Ecto neural progenitor cell (in vitro differentiated cells): ENCODE measurements around the gene WDR1.

Experiments used
- DNase-seq: peaks from one replicate; pipeline ENCODE4 v3.0.0-alpha.2; 2018; ENCODE audit warnings: low spot score

Gene WDR1

DNA sequence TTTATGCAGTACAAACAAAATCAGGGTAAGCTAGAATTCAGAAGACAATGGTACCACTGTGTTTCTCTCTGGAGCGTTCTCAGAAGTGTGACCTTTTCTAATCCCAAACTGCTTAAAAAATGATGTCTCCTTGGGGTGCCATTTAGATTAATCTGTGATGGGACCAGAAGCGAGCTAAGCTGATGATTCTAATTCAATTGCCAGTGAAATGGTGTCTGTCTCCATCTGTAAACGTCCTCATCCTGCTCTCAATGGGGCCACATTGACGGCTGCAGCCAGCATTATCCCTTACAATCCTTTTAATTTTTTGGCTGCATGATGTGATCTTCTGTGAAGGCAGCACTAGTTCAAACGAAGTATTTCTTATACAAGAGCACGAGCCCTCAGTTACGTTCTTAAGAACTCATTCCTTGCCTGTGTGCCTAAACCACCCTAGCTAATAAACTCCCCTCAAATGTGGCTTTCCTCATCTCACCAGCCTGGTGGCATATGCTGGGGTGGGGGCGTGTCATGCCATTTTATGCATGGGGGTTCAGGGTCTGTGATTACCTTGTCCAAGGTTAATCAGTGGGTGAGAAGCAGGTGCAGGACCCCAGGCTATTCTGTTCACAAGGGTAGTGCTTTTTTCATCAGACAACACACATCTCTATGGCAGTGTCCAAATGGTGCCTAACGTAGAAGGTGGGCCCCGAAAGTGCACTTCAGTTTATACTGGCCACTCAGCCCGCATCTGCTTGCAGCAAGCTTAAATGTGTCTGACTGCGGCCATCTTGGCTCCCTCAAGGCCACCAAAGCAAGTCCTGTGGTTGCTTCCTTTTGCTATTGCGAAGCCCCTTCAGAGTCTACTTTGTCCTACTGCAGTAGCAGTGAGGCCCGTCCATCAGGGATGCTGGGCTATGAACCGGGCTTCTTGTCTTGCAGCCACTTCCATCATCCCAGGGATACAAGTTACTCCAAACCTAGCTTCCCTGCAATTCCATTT is 49.6 kb downstream of the WDR1 start:
- peak; percentile 32 for DNase-seq

DNA sequence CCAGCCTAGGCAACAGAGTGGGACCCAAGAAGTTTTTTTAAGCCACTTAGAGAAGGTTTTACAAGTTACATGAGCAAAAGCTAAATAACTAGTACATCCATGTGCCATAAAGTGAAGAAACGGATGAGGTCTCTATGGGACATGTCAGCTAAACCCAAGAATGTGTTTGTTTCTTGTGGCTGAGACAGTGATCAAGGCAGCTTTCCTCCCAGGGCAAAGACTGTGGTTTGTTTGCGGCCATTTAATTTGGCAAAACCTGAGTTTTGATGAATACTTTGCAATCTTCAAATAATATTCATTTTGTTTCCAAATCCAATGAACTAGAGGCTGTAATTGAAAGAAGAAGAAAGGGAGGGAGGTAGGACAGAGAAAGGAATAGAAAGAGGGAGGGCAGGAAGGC is 50.4 kb downstream of the WDR1 start:
- no peak for DNase-seq

DNA sequence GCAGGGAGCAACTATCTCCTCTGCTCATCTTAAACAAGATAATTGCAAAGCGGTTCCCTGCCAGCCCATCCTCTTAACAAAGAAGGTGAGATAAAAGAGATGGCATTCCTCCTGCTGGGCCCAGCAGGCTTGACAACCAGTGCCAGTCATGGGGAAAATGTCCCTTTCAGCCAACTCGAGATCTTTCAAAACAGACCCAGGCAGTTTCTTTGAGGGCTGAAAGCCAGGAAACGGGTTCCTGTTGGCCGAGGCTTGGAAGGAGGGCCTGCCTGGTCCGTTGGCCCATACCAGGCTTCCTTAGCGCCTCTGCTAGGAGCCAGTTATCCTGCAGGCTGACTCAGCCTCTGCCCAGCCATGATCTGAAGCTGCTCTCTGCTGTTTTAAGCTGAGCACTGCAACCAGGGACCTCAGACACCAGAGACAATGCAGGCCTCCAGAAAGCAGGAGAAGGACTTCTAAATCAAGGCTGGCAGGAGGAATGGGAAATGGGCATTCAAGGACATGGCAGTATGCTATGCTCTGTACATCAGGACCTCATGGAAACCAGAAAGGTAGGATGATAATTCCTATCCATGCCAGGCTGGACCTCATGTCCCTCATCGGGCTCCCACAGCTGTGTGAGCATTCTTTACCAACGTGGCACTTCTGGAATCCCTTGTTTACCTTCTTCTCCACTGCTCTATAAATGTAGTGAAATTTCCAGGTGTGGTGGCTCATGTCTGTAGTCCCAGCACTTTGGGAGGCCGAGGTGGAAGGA is 52.9 kb downstream of the WDR1 start:
- peak; percentile 68 for DNase-seq

DNA sequence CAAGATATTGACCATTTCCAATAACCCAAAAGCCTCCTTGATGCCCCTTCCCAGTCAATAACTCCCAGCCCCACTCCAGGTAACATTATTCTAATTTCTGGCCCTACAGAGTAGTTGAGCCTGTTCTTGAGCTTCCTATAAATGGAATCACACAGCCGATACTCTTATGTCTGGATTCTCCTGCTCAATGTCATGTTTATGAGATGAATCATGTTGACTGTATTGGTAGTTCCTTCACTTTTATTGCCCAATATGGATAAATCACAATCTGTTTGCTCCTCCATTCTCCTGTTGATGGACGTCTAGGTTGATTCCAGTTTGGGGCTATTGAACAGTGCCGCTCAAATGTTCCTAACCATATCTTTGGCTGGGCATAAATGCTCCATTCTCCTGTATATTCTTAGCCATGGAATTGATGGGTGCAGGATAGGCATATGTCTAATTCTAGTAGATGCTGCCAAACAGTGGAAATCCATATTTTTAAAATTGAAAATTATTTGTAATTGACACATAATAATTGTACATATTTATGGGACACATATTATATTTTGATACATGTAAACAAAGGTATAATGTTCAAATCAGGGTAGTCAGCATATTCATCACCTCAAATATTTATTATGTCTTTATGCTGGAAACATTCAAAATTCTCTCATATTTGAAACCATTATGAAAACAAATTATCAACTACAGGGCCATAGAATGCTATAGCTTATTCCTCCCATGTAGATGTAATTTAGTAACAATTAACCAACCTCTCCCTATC is 54.8 kb downstream of the WDR1 start:
- no peak for DNase-seq

DNA sequence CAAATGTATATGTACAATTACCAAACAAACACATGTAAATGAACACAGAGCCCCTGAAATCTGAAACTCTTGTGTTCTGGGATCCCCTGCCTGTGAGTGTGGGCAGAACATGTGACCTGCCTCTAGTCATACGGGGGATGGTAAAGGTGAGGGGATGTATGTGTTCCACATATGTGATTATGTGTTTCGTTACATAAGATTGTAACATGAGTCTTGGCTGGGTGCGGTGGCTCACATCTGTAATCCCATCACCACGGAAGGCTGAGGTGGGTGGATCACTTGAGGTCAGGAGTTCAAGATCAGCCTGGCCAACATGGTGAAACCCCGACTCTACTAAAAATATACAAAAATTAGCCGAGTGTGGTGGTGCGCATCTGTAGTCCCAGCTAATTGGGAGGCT is 58.2 kb downstream of the WDR1 start:
- DNase-seq, result peak; percentile 12

DNA sequence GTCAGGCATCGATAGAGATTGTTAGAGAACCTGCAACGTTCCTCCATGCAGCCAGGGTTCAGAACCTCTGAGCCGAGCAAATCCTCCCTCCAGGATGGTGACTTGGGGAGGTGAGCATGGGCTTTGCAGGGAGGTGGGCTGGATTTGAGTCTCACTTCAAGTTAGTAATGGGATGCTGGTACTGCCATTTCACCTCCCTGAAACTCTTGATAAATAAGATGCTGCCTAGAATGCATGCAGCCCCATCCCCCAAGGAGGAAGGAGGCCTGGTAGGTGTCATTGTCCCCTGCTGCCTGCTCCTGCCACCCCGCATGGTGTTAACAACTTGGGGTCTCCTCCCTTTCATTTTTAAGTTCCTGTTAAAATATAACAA is 59.6 kb downstream of the WDR1 start:
- no peak for DNase-seq

DNA sequence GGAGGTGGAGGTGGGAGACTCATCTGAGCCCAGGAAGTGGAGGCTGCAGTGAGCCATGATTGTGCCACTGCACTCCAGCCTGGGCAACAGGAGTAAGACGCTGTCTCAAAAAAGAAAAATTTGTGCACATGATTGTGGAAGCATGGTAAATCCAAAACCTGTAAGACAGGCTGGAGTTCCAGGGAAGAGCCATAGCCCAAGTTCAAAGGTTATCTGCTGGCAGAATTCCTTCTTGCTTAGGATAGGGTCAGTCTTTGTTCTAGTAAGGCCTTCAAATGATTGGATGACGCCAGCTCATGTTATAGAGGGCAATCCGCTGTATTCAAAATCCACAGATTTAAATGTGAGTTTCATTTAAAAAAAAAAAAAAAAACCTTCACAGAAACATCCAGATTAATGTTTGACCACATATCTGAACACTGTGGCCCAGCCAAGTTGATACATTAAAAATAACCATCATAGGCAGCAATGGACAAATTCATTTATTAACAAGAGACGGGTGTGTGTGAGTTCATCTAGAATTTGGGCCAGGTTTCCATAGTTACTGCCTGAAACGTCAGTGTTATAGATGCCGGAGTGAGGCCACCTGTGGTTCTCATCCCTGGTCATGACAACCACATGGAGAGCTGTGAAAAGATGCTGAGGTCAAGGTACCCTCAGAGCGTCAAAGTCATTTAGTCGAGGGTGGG is 60.1 kb downstream of the WDR1 start:
- DNase-seq, result peak; percentile 8

DNA sequence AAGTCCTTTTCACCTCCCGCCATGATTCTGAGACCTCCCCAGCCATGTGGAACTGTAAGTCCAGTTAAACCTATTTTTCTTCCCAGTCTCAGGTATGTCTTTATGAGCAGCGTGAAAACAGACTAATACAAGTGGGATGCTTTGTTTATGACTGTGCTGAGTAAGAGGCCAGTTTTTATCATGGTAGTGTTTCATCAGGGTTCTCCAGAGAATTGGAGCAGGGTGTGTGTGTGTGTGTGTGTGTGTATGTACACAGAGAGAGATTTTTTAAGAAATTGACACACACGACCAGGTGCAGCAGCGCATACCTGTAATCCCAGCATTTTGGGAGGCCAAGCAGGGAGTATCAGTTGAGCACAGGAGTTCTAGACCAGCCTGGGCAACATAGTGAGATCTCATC is 60.7 kb downstream of the WDR1 start:
- peak; percentile 13 for DNase-seq

DNA sequence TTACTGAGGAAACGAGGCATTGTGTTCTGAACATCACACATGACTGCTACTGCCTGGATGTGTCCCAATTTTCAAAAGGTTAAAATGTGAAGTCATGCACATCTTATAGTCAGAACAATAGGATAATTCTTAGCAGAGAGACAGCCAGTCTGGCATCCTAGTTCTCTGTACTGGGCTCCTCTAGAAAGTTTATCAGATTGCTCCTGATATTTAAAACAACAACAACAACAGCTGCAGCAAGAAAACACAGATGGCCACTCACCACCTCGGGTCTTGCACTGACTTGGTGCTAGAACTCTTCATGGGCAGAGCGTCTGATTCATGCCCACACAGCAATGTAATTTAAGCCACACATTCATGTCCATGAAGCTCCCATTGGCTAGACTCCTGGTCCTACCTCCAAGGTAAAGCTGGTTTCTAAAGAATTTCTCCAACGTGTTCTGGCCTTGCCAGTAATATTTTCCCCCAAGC is 62.0 kb downstream of the WDR1 start:
- DNase-seq, result peak; percentile 12

DNA sequence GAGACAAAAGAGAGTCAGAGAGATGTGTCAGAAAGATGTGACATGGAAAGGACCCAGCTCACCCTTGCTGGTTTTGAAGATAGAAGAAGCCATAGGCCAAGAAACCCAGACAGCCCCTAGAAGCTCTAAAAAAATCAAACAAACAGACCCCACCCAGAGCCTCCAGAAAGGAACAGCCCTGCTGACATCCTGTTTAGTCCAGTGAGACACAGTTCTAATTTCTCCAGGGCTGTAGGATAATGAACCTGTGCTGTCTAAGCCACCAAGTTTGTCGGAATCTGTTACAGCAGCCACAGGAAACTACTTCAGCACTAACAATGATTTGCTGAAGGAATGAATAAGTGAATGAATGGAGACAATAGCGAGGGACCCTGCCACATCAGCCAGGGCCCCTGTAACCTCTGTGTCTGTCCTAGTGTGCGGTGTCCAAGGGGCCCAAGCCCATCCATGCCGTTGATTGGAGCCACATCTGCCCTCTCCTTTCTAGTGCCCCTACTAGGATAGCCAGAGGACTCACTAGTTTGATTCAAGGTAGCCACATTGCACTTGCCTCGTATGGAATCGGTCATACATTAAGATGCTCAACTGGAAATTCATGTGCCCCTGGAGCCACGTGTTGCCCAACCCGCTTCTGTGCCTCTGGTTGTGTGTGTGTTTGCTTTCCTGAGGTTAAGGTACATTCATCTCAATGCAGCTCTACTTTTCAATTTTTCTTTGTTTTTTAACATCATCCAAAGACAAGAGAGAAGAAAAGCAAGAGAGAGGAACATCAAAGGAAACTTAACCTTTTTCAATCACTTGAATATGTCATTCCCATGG is 62.8 kb downstream of the WDR1 start:
- peak; percentile 23 for DNase-seq

DNA sequence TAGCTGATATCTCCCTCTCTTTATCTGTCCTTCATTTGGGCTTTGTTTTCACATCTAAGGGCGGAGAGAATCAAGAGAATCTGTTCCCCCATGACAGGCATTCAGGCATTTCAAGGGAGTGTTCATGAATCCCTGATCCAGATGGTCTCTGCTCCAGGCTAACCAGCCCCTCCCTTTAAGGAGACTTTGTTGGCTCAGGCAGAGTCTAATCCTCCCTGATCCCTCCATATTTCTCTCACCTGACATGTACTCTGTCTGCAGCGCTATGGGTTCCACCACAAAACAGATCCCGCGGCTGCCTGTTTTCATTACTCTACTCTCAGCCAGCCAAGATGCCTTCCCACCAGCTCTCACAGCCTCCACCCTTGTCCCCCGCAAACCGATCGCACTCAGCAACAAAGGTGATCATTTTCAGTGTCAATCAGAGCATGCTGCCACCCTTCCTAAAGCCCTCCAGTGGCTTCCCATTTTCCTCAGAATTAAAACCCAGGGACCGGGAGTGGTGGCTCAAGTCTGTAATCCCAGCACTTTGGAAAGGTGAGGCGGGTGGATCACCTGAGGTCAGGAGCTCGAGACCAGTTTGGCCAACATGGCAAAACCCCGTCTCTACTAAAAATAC is 65.0 kb downstream of the WDR1 start:
- DNase-seq, result peak; percentile 28

DNA sequence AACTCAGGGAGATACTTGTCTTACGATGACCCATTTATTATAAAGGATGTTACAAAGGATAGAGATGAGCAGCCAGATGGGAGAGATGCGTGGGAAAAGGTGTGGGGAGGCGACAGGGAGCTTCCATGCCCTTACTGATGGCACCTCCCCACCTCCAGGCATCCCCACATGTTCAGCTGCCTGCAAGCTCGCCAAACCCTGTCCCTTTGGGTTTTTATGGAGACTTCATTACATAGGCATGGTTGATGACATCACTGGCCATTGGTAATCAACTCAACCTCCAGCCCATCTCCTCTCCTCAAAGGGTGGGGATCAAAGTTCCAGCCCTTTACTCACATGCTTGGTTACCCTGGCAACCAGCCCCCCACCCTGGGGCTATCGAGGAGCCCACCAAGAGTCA is 65.9 kb downstream of the WDR1 start:
- peak; percentile 30 for DNase-seq

DNA sequence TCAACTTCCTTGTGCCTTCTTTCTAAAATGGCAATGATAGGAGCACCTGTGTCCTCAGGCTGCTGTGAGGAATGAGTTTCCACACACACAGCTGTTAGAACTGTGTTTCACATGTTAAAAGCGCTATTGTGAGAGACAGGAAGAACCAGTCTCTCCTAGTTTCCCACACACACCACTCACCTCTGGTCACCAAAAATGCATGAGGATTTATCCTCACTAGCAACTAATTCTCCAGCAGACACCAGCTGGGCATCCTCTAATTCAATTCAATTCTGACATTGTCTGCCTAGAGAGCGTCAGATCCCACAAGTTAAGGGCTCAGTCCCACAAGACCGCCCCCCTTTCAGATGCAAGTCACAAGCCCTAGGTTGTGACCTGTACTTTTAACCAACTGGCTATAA is 66.3 kb downstream of the WDR1 start:
- DNase-seq, result peak; percentile 16

DNA sequence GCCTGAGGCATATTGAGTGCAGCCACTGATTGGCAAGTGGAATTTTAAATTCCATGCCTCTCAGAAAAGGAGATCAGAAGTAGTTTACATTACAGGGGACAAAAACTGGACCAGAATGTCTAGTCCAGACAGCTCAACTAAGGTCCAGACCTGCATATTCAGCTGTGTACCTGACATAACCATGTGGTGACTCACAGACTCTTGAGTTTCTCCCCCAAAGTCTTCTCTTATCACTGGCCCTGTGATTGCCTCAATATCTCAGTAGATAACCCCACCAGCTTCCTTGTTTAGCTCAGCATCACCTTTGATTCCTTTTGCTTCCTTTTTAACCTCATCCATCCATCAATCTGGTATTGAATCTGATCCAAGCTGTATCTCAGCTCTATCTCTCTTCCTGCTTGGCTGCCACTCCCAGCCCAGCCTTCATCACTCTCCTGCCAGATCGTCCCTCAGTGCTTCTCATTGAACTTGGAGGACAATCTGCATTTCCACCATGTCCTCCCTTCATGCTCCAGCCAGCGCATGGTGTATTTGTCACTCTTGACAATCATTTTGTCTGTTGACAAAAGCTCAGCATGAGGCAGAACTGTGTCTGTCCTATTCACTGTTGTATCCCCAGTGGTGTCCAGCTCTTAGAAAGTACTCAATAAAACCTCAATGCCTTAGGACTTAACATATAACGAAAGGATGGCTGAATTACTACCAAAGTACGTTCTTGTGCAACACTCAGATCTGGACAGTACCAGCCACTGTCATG is 67.5 kb downstream of the WDR1 start:
- DNase-seq, result no peak

DNA sequence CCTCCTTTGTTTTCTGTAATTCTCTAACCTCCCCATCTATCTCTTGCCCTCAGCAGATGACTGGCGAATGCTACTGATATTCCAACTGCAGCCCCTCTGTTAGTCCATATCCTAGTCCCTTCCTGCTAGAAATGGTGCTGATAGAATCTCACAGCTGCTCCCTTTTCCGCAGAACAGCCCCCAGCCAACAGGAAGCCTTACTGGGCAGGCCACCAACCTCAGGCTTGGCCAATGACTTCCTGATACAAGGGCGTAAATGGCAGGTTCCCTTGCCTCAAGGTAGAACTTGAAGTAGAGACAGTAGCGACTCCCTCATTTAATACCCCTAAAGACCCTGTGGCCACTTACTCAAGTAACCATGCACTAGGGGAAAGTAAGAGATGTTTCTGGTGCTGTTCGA is 68.6 kb downstream of the WDR1 start:
- no peak for DNase-seq

DNA sequence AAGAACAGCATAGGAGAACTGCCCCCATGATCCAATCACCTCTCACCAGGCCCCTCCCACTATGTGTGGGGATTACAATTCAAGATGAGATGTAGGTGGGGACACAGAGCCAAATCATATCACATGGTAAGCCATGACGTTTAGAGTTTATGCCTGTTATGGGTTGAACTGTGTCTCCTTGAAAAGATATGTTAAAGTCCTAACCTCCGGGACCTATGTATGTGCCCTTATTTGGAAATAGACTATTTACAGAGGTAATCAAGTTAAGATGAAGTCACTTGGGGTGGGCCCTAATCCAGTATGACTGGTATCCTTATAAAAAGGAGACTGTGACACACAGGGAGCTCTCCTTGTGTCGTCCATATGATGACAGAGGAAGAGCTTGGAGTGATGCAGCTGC is 70.1 kb downstream of the WDR1 start:
- peak; percentile 2 for DNase-seq

DNA sequence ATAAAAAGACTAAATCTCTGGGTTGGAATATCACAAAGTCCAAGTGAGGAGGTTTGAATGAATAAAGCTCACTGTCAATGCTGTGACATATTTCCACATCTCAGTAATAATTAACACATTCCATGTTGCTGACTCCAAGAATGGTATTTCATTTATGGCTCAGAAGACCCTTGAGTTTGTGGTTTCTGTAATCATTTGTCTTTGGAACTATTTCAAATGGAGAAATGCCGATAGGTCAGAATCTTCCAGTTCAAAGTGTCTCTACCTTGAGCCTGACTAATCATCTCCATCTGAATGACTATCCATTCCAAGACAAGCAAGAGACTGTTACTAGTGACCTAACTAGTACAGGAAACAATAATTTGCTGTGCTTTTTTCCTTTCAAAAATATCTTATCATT is 71.1 kb downstream of the WDR1 start:
- no peak for DNase-seq

DNA sequence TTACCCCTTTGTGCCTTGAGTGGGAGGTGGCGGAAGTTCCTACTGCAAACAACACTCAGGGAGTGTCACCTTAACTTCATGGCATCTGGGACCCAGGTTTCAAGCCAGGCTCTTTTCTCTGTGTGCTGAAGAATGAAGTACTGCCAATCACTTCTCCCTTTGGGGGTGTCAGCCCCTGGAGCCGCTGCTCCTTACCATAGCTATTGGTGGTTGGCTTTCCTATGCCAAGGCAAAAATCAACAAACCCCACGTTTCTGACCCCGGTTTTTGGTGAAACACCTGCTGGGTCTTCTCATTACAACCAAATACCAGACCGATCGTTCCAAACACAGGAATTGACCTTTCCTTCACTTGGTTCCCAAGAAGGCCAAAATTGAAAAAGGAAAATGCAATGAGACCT is 75.6 kb downstream of the WDR1 start:
- DNase-seq, result peak; percentile 16

DNA sequence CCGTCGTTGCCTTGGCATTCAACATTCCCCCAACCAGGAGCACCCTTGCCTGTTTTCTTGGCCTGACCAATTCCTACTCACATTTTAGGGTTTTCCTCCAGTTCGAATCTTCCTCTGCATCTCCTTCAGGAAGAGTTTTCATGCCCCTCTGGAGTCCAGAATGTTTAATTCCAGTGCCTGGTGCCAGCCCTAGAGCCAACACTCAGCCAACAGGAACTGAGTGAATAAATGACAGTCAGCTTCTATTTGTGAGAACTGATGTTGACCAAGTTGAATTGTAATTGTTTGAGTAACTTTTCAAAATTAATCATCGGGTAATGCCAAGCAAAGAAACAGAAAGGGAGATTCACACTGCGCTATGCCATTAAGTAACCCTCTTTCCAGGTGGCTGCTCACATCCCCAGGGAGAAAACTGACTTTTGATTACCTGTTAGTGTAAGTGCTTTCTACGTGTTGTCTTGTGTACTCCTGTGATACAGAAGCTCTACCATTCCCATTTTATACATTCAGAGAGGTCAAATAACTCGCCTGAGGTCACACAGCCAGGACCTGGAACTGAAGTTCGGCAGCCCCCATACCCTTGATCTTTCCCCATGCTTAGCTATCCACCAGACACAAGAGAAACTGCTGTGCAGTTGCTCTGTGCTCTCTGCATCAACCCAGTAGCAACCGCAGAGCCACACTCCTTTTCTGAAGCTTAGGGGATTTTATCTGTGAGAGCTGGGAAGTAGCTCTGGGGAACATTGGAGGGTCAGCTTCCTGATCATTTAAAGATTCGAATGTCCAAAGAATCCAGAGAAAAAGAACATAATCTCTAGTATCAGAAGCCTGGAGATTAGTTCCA is 76.3 kb downstream of the WDR1 start:
- peak; percentile 7 for DNase-seq
